WI38 (cell line): ENCODE measurements around the gene VPS11.
A peak's percentile ranks its signal among the peaks of the same experiment; 100 is the strongest.
"Not testable (repeated sequence)": the region's sequence is repeated elsewhere in the genome, so short reads cannot be mapped to it uniquely, and the experiment has no call there.

Experiments
- H3K4me3 ChIP-seq: 2 replicates; pipeline ENCODE4 v1.5.1; 2011; ENCODE audit warnings: low read depth, mild to moderate bottlenecking, control low read depth, low read length
- TF ChIP-seq, protein P1 (sequence below): IDR thresholded peaks from 2 replicates; pipeline ENCODE4 v1.5.1; 2012; ENCODE audit warnings: low read depth, mild to moderate bottlenecking, control low read depth, low read length

The VPS11 gene

DNA sequence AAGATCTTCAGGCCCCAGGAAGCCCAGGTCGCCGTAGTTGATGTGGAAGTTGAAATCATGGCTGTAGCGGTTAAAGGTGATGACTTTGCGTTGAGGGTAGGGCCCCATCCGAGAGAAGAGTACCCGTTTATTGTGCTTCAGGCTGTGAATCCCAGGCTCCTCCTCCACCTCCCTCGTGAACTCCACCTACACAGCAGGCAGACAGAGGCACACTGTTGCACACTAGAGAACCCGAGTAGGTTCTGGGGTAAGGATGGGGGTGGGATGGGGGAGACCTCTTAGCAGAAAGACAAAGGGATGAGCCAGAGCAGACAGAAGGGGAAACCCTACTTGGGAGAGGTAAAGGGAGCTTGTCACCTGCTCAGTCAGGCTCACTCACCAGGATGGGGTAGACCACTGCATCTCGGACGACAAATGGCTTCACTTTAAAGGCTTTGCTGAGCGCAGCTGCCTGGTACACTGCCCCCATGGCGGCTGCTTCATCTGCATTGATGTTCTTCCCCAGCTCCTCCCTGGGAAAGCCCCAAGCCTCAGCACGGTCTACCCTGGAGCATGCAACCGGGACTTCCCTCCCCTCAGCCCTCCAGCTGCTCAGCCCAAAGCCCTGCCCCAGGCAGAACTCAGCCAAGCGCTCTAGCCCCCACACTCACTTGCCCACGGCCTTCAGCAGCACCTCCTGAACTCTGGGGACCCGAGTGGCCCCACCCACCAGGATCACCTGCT, 16.0 kb upstream of the VPS11 start:
- TF ChIP-seq, protein P1, sequence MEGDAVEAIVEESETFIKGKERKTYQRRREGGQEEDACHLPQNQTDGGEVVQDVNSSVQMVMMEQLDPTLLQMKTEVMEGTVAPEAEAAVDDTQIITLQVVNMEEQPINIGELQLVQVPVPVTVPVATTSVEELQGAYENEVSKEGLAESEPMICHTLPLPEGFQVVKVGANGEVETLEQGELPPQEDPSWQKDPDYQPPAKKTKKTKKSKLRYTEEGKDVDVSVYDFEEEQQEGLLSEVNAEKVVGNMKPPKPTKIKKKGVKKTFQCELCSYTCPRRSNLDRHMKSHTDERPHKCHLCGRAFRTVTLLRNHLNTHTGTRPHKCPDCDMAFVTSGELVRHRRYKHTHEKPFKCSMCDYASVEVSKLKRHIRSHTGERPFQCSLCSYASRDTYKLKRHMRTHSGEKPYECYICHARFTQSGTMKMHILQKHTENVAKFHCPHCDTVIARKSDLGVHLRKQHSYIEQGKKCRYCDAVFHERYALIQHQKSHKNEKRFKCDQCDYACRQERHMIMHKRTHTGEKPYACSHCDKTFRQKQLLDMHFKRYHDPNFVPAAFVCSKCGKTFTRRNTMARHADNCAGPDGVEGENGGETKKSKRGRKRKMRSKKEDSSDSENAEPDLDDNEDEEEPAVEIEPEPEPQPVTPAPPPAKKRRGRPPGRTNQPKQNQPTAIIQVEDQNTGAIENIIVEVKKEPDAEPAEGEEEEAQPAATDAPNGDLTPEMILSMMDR, result no peak
- H3K4me3 ChIP-seq, result no peak overlapping the region

DNA sequence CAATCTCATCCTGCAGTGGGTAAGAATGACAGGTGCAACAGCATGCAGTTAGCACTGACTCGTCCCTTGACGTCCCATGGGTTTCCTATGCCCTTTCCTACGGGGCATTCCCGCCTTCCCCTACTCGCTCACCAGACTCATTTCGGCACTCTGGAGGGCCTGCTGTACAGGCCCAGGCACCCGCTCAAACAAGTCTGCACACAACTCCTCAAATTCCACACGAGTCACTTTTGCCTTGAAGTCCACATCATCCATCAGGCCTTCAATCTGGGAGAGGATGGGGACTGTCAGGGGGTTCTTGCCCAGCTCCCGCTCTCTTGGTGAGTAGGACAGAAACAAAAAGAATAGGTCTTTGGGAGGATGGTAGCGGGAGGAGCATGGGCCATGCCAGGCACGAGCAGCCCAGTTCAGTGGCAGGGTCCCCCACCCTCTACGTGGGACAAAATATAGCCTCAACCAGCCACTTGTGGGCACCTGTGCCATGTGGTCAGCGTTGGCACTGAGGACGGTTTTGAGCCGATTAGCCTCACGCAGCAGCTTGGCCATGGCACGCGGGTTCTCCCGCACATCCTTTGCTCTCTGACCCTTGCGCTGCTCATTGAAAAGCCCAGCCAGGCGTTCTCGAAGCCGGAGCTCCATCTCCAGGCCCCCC, 15.3 kb upstream of the VPS11 start:
- H3K4me3 ChIP-seq, result no peak overlapping the region
- TF ChIP-seq, protein P1, result no peak

DNA sequence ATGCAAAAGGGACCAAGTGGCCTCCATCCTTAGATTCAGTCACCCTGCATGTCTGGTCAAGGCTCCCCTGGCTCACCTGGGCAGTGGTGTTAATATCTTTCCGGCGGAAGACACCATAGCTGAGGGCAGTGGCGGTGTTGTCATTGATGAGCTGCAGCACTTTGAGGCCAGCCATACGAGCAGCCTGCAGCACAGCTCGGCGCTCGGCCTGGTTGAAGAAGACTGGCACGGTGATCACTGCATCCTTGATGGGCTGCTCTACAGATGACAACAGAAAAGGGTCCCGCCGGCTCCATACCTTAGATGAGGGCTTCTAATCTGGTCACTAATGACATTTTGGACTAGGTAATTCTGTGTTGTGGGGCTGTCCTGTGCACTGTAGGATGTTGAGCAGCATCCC, 13.2 kb upstream of the VPS11 start:
- TF ChIP-seq, protein P1, result no peak
- H3K4me3 ChIP-seq, result no peak overlapping the region

DNA sequence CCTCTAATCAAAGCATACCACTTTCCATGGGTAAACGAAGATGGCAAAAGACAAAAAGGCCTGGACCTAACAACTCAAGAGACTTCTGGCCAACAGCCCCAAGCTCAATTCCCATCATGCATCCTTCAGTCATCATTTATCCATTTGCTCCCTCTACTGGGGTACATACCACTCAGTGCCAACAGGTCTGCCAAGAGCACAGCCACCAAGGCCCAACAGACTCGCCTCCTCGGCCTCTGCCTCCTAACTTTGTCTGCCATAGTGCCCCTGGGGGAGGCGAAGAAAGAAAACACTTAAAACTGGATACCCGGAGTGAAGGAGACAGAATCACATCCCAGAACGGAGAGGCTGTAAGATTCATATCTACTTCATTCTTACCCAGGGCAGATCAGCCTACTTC, 11.7 kb upstream of the VPS11 start:
- TF ChIP-seq, protein P1, result no peak
- H3K4me3 ChIP-seq, result peak overlapping the region; percentile 86

DNA sequence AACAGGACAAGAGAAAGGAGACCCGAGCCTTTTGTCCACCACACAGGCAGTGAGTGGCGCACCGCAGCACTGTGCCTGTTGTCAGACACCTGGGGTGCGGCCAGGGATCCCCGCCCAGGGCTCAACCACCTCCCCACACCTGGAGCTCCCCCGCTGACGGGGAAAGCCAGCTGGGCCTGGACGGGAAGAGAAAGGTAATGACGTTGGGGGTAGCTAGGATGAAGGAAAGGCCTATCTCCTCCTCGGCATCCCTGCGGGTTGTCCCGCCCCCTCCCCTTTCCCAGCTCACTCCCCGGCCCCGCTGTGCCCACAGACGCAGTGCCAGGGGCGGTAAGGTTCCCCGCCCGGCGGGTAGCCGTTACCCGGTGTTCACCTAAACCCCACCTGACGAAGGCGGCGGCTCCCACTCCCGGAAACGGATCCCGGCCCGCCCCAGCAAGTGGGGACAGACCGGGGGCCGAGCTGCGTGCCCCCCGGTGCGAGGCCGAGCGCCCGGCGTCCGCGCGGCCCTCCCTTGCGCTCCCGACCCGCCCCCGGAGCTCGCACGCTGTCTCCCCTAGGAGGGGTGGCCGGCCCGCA, 11.1 kb upstream of the VPS11 start:
- TF ChIP-seq, protein P1, result no peak
- H3K4me3 ChIP-seq, result peak overlapping the region; percentile 86

DNA sequence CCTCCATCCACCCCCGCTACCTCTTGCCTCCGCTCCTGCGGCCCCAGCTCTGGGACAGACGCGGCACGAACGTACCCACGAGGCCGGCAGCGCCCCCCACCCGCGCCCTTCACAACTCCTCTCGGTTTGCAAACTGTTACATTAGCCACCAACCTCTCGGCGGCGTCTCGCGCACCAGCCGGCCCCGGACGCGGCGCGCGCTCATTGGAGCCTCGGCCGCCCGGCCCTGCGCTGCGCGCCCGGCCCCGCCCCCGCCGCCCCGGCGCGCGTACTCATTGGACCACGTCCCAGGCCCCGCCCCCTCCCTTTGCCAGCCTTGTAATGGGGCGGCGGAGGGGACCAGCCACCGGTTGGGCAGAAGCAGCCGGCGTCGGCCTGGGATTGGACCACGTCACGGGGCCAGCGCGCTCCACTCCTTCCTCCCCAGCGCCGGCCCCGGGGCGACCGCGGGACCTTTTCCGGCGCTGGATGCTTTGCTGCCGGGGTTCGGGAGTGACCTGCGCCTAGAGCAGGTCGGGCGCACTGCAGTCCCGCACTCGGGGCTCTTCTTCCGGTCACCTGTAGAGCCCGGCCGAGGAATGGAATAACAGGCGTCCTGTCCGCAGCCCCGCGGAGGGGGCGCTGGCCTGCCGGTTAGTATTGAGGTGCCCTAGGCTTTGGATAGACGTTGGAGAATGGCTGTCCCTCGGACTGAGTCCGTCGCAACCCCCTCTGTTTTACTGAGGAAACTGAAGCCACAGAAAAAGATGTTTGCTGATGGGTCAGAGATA, 10.4 kb upstream of the VPS11 start, which contains the start of gene HYOU1:
HYOU1 (minus strand) TSS at position 206 of the 770 bp plus-strand sequence. CDS start 1,045 bp downstream, outside the sequence.
- TF ChIP-seq, protein P1, result no peak
- H3K4me3 ChIP-seq, result peak within 1 kb of the TSS; percentile 86

DNA sequence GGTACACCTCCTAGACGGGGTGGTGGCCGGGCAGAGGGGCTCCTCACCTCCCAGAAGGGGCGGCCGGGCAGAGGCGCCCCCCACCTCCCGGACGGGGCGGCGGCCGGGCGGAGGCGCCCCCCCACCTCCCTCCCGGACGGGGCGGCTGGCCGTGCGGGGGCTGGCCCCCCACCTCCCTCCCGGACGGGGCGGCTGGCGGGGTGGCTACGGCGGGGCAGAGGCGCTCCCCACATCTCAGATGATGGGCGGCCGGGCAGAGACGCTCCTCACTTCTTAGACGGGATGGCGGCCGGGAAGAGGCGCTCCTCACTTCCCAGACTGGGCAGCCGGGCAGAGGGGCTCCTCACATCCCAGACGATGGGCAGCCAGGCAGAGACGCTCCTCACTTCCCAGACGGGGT, 8.5 kb upstream of the VPS11 start:
- not testable (repeated sequence) for H3K4me3 ChIP-seq
